ENCODE measurements around the gene MYH1. TPM values are rescaled to one million over a fixed set of nuclear protein-coding genes. Genes with fewer than 3 reads are reported as not detected.
A peak's percentile ranks its signal among the peaks of the same experiment; 100 is the strongest.

MYH1 gene
- total RNA-seq, 4 donors from 2014 or later = 1,190 to 2,066 (median 1,615) TPM

DNA sequence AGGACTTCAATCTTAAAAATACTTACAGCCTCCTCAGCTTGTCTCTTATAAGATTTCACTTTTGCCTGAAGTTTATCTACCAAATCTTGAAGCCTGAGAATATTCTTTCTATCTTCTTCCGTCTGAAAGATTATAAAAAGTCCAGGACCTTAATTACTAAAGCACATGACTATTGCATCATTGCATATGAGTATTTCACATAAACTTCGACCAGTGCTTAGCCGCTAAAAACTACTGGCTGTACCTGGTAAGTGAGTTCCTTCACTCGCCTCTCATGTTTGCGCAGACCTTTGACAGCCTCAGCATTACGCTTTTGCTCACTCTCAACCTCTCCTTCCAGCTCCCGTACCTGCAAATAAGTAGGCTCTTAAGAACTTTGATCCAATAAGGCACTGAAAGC is 4.7 kb upstream of the MYH1 start:
- ATAC-seq (peak in 1 of 2 donors; percentile 43), DNase-seq (no peak)
- no peak for TF ChIP-seq POLR2A (IDR thresholded peaks at IDR 0.05)
- TF ChIP-seq, protein P1, sequence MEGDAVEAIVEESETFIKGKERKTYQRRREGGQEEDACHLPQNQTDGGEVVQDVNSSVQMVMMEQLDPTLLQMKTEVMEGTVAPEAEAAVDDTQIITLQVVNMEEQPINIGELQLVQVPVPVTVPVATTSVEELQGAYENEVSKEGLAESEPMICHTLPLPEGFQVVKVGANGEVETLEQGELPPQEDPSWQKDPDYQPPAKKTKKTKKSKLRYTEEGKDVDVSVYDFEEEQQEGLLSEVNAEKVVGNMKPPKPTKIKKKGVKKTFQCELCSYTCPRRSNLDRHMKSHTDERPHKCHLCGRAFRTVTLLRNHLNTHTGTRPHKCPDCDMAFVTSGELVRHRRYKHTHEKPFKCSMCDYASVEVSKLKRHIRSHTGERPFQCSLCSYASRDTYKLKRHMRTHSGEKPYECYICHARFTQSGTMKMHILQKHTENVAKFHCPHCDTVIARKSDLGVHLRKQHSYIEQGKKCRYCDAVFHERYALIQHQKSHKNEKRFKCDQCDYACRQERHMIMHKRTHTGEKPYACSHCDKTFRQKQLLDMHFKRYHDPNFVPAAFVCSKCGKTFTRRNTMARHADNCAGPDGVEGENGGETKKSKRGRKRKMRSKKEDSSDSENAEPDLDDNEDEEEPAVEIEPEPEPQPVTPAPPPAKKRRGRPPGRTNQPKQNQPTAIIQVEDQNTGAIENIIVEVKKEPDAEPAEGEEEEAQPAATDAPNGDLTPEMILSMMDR (IDR thresholded peaks at IDR 0.05 in 4 of 5, conservative IDR thresholded peaks at IDR 0.05 in 1 of 5) = no peak
- Histone ChIP-seq H3K4me1 (no peaks in the 10 kb centered on the region), H3K27ac (peak overlapping the region in 3 of 4 donors; percentile 45 to 82 (median 47)), H3K9me3 (no peaks in the 10 kb centered on the region), H3K36me3 (no peaks in the 10 kb centered on the region), H3K4me3 (no peak overlapping the region), H3K27me3 (no peaks in the 10 kb centered on the region)
- in situ Hi-C loops (cut with MboI; ENCODE audit: low sequenced_read_pairs in 4 of 4) (no loop called here), intact Hi-C loops (cut with DNase I; ENCODE audit: low total_unique reads) (no loop called here)

DNA sequence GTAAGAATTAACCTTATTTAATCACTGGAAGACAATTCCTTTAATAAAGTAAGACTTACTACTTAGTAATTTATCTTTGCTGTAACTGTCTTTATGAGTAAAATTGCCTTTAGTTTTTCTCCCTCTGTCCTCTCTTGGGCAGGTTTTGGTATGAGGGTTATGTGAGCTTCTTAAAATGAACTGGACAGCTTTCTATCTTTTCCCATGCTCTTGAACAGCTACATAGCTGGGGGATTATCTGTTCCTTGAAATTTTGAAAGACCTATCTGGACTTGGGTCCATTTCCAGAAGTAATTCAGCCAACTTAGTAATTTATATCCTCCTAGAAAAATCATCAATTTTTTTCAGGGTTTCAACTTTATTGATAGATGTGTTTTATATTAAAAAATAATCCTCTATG is 3.6 kb upstream of the MYH1 start:
- ATAC-seq (peak in 1 of 2 donors; percentile 53), DNase-seq (no peak)
- TF ChIP-seq, protein P1 (IDR thresholded peaks at IDR 0.05 in 4 of 5, conservative IDR thresholded peaks at IDR 0.05 in 1 of 5) = no peak
- no peak for TF ChIP-seq POLR2A (IDR thresholded peaks at IDR 0.05)
- Histone ChIP-seq H3K36me3 (no peaks in the 10 kb centered on the region), H3K4me1 (no peaks in the 10 kb centered on the region), H3K9me3 (no peaks in the 10 kb centered on the region), H3K4me3 (no peak overlapping the region), H3K27me3 (no peaks in the 10 kb centered on the region), H3K27ac (peak overlapping the region in 2 of 4 donors; percentile 45 to 82)
- in situ Hi-C loops (cut with MboI; ENCODE audit: low sequenced_read_pairs in 4 of 4) = no loop called here
- intact Hi-C loops (cut with DNase I; ENCODE audit: low total_unique reads) = no loop called here

DNA sequence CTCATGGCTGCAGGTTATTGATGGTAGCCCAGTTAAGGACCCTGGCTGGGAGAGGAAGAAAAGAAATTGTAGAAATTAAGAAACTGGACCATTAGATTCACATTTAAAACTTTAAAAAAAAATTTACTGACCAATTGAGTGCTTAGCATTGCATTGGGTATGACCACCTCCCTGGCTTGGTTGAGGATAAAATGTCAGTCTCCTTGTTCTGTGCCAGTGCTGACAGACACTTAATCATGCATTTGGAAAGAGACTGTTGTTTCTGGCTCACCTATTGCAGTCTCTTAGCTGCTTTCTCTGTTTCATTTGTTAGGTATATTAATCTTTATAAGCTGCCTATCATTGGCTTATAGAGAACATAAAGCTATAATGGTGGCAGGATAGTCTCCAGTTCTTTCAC is 1.7 kb downstream of the MYH1 start:
- in situ Hi-C loops (cut with MboI; ENCODE audit: low sequenced_read_pairs in 4 of 4) = loop anchor here in 1 of 4 donors (10.0 kb wide), 1 partner anchor 98 kb away; no protein-coding TSS in a partner anchor
- peak overlapping the region; percentile 74 to 82 (median 78) for H3K27ac ChIP-seq

DNA sequence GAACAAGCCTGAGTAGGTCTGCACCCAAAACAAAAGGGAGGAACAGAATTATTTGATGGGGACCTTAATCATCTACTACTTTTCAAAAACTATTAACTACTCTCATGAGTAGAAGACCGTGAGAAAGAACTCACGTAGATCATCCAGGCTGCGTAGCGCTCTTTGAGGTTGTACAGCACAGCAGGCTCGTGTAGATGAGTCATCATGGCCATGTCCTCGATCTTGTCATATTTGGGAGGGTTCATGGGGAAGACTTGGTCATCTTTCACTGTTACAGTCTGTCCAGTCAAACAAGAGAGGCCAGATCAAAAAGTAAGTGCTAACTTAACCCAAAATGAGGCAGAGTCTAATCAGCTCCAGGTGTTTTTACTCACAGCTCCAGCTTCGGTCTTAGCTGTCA is 2.3 kb downstream of the MYH1 start:
- intact Hi-C loops (cut with DNase I; ENCODE audit: low total_unique reads) (loop anchor here (2.0 kb wide), 1 partner anchor 99 kb away; no protein-coding TSS in a partner anchor), in situ Hi-C loops (cut with MboI; ENCODE audit: low sequenced_read_pairs in 4 of 4) (loop anchor here in 1 of 4 donors (10.0 kb wide), 1 partner anchor 99 kb away; no protein-coding TSS in a partner anchor)
- ATAC-seq (peak; percentile 37 to 71), DNase-seq (peak in 1 of 2 donors; percentile 7)
- no peaks in the 10 kb centered on the region for H3K9me3 ChIP-seq
- no peak overlapping the region for H3K4me3 ChIP-seq
- no peaks in the 10 kb centered on the region for H3K27me3 ChIP-seq
- TF ChIP-seq, protein P1 (IDR thresholded peaks at IDR 0.05 in 4 of 5, conservative IDR thresholded peaks at IDR 0.05 in 1 of 5) = no peak
- TF ChIP-seq POLR2A (IDR thresholded peaks at IDR 0.05) = no peak
- peak overlapping the region; percentile 74 to 82 (median 78) for H3K27ac ChIP-seq
- peaks cover 0 to 2% of the 10 kb centered on the region in 2 donors for H3K4me1 ChIP-seq
- H3K36me3 ChIP-seq = no peaks in the 10 kb centered on the region

More for the DNA sequence above, 1.7 kb downstream of the MYH1 start:
- Histone ChIP-seq H3K27me3 (no peaks in the 10 kb centered on the region), H3K4me3 (no peak overlapping the region), H3K9me3 (no peaks in the 10 kb centered on the region), H3K36me3 (no peaks in the 10 kb centered on the region), H3K4me1 (peaks cover 0 to 2% of the 10 kb centered on the region in 2 donors)
- DNase-seq (no peak), ATAC-seq (peak; percentile 60 to 67)
- intact Hi-C loops (cut with DNase I; ENCODE audit: low total_unique reads) = loop anchor here (2.0 kb wide), 1 partner anchor 98 kb away; no protein-coding TSS in a partner anchor
- no peak for TF ChIP-seq POLR2A (IDR thresholded peaks at IDR 0.05)
- TF ChIP-seq, protein P1 (IDR thresholded peaks at IDR 0.05 in 4 of 5, conservative IDR thresholded peaks at IDR 0.05 in 1 of 5) = no peak
